Measurements from ENCODE around the gene FAM167B.
"Not testable (repeated sequence)": the region's sequence is repeated elsewhere in the genome, so short reads cannot be mapped to it uniquely, and the experiment has no call there.

The FAM167B gene

GRCh38 chr1:32263744-32264143 lies 16.7 kb downstream of the FAM167B start:
- no peak for FAIRE-seq

GRCh38 chr1:32265846-32266245 lies 18.8 kb downstream of the FAM167B start:
- FAIRE-seq, result no peak

- FAIRE-seq, result no peak
These were observed 20.0 kb downstream of the FAM167B start for GRCh38 chr1:32266921-32267591.

DNA sequence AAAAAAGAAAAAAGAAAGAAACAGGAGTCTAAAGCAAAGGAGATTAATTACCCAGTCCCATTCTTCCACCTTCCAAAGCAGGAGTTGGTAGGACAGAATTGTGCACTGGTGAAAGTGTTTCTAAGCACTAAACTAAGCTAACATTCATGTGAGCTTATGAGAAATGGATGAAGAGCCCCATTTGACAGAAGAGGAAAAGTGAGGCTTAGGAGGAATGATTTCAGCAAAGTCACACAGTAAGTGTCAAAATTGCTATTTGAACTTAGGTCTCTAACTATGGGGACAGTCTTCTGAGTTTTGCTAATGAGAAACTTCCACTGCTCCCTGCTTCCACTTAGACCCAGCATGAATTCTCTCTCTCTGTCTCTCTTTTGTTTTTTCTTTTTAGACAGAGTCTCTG lies 22.7 kb downstream of the FAM167B start:
- no peak for FAIRE-seq

- no peak for FAIRE-seq
These were observed 25.8 kb downstream of the FAM167B start for GRCh38 chr1:32272557-32273390.

DNA sequence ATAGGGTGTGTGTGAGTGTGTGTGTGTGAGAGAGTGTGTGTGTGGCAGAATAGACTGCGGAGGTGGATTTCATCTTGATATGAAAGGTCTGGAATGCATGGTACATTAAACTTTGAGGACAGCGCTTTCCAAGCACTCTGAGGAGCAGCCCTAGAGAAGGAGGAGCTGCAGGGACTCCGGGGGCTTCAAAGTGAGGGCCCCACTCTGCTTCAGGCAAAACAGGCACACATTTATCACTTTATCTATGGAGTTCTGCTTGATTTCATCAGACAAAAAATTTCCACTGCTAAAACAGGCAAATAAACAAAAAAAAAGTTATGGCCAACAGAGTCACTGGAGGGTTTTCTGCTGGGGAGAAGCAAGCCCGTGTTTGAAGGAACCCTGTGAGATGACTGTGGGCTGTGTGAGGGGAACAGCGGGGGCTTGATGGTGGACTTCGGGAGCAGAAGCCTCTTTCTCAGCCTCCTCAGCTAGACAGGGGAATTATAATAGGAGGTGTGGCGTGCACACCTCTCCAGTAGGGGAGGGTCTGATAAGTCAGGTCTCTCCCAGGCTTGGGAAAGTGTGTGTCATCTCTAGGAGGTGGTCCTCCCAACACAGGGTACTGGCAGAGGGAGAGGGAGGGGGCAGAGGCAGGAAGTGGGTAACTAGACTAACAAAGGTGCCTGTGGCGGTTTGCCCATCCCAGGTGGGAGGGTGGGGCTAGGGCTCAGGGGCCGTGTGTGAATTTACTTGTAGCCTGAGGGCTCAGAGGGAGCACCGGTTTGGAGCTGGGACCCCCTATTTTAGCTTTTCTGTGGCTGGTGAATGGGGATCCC lies 26.6 kb downstream of the FAM167B start:
- no peak for FAIRE-seq

GRCh38 chr1:32274646-32275340 lies 27.8 kb downstream of the FAM167B start:
- no peak for FAIRE-seq

DNA sequence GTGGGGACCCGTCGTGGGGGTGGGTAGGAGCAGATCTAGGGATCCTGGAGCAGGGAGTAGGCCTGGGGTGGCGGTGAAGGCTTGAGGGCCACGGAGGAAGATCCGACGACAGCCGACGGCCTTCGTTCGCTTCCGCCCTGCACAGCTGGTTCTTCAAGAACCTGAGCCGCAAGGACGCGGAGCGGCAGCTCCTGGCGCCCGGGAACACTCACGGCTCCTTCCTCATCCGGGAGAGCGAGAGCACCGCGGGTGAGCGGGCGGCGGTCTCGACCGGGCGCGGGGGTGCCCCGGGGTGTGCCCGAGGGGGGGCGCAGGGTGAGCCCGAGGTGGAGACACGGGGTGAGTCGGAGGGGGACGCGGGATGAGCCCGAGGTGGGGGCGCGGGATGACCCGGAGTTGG lies 28.4 kb downstream of the FAM167B start:
- no peak for FAIRE-seq

DNA sequence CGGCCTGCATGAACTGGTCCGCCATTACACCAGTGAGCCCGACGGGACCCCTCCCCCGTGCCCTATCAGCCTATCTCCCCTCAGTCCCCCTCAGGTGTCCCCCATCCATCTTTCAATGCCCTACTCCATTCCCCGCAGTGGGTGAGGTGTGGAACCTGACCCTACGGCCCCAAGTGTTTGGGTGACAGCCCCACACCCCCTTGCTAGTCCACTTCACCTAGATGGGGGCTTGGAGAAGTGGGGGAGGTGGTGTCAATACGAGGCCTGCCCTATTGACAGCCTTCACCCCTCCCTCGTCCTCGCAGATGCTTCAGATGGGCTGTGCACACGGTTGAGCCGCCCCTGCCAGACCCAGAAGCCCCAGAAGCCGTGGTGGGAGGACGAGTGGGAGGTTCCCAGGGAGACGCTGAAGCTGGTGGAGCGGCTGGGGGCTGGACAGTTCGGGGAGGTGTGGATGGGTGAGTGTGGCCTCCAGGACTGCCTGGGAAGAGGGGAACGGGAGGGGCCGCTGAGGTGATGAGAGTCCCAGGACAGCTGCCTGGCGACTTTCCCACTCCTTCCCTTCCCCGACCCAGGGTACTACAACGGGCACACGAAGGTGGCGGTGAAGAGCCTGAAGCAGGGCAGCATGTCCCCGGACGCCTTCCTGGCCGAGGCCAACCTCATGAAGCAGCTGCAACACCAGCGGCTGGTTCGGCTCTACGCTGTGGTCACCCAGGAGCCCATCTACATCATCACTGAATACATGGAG lies 29.2 kb downstream of the FAM167B start:
- FAIRE-seq, result no peak

GRCh38 chr1:32284777-32285176 lies 37.8 kb downstream of the FAM167B start:
- not testable (repeated sequence) for FAIRE-seq

- FAIRE-seq, result no peak
These were observed 38.6 kb downstream of the FAM167B start for GRCh38 chr1:32285658-32286057.

- FAIRE-seq, result no peak
These were observed 39.7 kb downstream of the FAM167B start for GRCh38 chr1:32286763-32287162.

DNA sequence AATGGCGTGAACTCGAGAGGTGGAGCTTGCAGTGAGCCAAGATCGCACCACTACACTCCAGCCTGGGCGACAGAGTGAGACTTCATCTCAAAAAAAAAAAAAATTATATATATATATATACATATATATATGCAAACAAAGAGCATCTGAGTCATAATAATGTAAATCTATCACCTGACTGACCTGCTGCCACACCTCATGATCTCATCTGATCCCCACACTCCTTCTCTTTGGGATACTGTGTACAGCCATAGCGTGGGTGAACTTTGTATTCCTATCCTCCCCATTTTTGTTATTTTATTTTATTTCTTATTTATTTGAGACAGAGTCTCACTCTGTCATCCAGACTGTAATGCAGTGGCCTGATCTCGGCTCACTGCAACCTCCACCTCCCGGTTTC lies 42.2 kb downstream of the FAM167B start:
- no peak for FAIRE-seq

DNA sequence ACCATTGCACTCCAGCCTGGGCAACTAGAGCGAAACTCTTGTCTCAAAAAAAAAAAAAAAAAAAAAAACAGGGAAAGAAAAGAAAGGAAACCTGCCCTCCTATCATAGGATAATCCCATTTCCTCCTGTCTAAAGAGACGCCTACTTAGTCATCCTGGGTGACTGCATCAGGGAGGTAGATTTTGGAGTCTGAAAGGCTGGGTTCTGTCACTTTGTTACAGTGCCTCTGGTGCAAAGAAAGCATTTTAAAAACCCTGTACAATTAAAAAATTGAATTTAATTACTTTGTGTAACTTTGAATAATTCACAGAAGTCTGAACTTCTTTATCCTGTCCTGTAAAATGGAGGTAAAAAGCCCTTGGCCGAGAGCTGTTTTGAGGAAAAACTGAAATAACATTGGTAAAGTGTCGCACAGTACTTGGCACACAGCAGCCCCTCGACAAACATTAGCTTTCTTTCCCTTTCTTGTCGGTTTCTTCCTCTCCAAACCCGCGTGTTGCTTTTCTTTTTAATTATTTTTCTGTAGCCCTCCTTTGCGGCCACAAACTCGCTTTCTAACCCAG lies 44.2 kb downstream of the FAM167B start:
- FAIRE-seq, result no peak

GRCh38 chr1:32291708-32292538 lies 44.9 kb downstream of the FAM167B start, which contains the start of gene HDAC1:
Gene HDAC1, plus strand, starts transcription at chr1:32292083. Its CDS starts 87 bp downstream, at chr1:32292170.
- no peak for FAIRE-seq

GRCh38 chr1:32298211-32298610 lies 51.2 kb downstream of the FAM167B start:
- not testable (repeated sequence) for FAIRE-seq

Data from TTC549 (cell line).